ENCODE measurements around the gene MYLK.

- no peak for TF ChIP-seq CTCF (conservative IDR thresholded peaks at IDR 0.05; ENCODE audit: low read length)
- TF ChIP-seq EZH2phosphoT487 (IDR thresholded peaks at IDR 0.05; ENCODE audit: borderline replicate concordance), result no peak
These were observed 91.5 kb downstream of the MYLK start for GRCh38 chr3:123792473-123793201.

All from Loucy (cell line).